ENCODE results near the gene ANKRD27.
"Not testable (repeated sequence)": the region's sequence is repeated elsewhere in the genome, so short reads cannot be mapped to it uniquely, and the experiment has no call there.

The ANKRD27 gene

DNA sequence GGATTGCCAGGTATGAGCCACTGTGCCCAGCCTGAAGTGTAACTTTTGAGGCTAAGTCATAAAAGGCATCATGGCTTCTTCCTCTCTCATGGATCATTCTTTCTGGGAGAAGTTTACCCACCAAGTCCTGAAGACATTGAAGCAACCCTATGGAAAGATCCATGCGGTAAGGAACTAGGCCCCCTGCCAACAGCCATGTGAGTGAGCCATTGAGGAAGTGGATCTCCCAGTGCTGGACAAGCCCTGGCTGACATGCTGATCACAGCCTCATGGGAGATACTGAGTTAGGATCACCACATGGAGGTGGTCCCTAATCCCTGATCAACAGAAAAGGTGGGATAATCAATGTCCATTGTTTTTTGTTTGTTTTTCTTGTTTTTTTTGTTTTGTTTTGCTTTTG is 13.3 kb upstream of the ANKRD27 start:
- DNase-seq: no peak

DNA sequence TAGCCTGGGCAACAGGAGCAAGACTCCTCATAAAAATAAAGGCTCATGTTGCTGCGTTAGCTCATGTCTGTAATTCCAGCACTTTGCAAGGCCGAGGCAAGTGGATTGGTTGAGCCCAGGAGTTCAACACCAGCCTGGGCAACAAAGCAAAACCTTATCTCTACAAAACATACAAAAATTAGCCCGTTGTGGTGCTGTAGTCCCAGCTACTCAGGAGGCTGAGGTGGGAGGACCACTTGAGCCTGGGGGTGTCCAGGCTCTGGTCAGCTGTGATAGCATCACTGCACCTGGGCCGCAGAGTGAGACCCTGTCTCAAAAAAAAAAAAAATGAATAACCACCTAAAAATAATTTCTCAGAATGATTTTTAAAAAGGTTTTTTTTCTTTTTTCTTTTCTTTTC is 12.7 kb upstream of the ANKRD27 start:
- DNase-seq: no peak

DNA sequence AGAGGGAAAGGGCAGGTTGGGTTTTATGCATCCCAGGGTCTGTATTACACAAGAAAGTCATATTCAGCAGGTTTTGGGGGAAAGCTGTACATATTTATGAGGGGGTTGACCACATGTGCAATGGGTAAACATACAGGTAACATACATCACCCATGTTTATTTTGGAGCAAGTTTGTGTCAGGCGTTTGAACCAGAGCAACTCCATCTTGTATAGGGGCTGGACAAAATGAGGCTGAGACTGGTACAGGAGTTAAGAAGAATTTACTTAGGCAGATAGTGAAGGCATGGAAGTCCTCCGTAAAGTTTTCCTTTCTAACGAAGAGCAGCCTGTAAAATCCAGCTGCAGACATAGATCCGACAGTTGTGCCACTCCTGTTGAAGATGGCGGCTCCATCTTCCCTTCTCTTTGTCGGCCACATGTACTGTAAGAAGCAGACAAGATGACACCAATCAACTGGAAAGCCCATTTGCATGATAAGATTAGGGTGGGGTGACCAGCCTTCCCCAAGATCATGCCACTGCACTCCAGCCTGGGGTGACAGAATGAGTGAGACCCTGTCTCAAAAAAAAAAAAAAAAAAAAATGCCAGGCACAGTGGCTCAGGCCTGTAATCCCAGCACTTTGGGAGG is 12.0 kb upstream of the ANKRD27 start:
- no peak for DNase-seq

DNA sequence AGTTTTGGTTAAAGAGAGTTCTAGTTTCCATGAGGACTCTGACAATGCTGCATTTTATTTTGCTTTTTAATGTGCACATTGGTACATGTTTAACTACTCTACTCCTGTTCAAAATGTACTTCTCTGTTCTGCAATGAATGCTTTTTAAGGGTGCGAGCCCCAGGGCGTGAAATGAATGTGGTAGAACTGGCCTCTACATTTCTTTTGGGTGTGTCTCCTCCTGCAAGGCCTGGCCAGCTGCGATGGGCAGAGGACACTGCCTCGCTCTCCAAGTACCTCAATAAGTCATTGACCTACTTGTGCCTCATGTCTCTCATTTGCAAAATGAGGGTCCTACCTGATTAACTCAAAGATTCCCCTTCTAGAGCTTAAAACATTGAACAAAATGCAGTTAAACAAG is 7.3 kb upstream of the ANKRD27 start:
- DNase-seq: no peak

DNA sequence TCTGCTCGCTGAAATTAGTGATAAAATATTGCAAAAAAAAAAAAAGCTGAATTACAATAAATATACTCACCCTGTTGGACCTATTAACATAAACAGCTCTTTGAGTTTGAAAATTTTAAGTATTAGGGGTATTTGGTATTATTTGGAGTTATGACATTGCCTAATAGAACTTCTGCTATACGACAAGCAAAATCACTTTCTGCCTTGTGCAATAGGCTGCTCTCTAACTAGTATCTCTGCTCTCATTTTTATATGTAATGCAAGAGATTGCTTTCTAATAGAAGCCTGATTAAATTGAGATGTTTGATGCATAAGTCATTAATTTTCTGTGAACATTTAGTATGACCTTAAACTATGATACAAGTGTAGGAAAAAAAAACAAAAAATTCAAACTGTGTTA is 6.0 kb upstream of the ANKRD27 start:
- DNase-seq: no peak

DNA sequence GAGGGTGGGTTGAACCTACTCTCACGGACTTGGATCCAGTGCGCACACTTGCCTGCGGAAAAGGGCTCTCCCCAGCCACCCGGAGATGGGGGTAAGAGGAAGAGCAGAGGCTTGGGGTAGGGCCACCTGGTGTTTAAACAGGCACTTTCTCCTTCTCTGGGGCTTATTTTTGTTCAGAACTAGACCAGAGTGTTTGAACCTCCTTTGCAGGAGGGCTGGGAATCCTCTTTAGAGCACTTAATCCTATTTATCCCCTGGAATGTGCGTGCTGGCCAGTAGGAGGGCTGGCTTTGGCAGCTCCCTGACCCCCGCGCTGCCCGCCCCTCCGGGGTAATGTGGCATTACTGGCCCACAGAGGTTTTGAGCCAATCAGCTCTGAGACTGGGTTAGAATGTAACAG is 2.7 kb upstream of the ANKRD27 start:
- DNase-seq: no peak

DNA sequence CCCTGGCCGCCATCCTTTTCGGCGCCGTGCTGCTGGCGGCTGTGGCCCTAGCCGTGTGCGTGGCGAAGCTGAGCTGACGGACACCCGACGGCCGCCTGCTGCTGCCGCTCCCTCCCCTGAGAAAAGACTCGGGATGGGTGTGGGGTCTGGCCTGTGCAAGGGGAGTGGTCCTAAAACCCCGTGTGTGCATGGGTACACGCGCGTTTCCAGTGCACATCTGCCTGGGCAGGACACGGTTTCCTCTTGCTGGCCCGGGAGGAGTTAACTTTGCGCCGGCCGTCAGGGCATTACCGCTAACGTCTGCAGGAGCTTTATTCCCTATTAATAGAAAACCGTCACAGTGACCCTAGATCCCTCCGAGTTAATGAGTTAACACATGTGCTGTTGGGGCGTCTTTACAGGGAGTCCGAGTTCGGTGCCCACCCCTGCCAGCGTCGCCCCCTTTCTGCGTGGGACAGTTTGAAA is 1.9 kb upstream of the ANKRD27 start:
- no peak for DNase-seq

DNA sequence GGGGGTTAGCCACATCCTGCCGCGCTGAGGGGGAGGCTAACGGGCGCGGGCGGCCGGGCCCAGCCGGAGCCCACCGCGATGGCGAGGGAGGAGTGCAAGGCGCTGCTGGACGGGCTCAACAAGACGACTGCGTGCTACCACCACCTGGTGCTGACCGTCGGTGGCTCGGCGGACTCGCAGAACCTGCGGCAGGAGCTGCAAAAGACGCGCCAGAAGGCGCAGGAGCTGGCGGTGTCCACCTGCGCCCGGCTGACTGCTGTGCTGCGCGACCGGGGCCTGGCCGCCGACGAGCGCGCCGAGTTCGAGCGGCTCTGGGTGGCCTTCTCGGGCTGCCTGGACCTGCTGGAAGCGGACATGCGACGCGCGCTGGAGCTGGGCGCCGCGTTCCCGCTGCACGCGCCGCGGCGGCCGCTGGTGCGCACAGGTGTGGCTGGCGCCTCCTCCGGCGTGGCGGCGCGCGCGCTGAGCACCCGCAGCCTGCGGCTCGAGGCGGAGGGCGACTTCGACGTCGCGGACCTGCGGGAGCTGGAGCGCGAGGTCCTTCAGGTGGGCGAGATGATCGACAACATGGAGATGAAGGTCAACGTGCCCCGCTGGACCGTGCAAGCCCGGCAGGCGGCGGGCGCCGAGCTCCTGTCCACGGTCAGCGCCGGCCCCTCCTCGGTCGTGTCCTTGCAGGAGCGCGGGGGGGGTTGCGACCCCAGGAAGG is 1.4 kb upstream of the ANKRD27 start:
- DNase-seq: no peak

DNA sequence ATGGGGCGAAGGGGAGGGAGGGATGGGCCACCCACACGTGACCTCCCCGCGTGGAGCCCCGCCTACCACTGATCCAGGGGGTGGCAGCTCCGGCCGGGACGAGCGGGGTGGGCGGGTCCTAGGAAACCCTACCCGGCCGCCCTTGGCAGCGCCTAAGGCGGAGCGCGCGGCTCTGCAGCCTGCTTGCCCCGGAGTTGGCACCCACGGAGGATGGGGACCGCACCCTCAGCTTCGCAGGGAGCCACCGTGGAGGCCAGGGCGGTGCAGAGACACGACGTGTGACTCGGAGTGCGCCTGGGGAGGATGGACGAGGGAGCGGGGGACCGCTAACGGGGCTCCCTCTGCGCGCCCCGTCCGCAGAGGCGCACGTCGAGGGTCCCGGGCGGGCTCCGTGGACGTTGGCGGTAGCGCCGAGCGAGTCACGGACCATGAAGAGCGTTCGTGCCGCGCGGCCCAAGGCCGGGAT is 773 bp upstream of the ANKRD27 start, which contains the start of gene RGS9BP:
TSS of gene RGS9BP (plus strand) at position 129 of the 466 bp plus-strand sequence. CDS start 416 bp downstream, outside the sequence.
- peak; percentile 67 for DNase-seq

DNA sequence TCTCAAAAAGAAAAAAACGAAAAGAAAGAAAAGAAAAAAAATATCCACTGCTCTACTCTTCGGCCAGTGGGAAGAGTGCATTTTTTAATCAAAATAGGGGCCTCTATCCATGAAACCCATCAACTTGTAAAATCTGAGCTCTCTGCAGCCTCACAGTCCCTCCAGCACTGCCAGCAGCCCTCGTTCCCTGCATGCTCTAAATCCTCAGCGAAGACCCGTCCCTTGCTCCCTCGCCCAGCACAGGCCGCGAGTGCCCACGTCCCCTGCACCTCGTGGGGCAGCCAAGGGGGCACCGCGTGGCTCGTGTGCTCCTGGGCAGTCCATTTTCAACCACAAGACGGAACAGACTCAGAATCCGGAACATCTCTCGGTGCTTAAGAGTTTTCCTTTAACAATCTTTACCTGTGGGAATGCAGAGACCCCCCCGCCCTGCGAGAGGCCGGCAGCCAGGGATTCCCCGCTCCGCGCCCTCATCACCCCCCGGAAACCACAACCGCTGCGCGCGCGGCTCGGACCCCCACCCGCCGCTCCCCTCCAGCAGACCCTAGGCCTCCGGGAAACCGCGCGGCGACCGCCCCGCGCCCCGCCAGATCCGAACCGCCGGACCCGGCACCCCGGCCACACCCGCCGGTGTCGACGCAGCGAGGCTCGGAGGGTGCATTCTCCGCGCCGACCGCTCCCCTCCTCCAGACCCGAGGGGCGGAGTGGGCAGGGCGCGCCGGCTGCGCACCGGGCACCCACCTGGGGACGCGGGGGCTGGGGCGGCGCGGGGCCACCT is 638 bp downstream of the ANKRD27 start:
- no peak for DNase-seq

DNA sequence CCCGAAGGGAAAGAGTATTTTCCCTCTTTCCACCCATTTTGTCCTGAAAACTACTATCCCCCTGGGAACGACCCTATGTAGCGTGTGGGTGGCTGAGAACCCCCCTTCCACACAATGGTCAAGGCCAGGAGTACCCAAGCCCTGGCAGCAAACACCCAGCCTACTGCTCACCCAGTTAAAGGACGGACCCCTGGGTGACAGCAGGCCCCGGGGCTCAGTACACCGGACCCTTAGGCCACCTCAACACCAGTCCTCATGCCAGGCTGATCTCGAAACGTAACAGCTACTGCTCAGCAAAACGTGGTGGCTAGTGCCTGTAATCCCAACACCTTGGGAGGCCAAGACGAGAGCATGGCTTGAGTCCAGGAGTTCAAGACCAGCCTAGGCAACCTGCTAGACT is 1.4 kb downstream of the ANKRD27 start:
- no peak for DNase-seq

DNA sequence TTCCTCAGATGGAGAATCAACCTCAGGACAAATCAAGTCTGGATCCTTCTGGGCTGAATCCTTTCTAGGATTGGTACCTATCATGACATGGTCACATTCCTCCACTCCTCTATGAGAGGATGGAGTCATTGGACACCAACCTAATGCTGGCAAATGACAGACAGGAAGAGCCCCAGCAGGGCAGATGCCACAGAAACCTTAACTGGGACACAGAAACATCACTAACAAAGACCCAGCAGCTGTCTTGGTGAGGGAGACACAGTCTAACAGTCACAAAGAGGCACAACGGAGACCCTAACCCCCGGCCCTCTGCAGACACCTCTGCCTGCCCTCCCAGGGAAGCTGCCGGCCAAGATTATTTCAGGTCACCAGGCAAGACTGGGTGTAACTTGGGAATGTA is 2.1 kb downstream of the ANKRD27 start:
- no peak for DNase-seq

DNA sequence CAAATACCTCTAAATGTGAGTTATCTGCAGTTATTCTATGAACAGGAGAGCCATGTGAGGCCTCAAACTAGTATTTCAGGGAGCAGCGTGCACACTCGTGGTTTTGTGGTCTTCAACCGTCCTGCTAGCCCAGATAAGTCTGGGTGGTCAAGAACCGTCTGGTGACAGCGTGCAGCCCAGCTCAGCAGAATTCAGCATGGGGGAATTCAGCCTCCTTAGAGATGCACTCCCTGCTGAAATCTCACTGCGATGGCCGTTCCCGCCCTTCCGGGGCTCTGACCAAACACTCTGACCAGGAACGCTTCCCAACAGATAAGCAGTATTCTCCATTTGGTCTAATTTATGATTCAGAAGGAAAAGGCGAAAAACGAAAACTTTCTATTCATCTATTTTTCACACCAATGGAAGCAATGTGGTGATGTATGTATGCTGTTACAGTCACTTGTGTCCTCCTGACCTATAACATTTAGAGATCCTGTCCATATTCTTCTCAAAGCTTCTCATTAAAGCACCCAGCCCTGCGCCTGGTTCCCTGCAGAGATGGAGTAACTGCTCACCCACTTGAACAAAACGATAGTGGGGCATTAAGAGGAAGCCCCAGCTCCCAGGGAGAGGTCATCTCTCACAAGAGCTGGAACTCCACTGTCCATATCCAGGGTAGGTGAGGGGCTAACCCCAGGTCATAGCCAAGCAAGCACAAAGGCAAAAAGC is 2.9 kb downstream of the ANKRD27 start:
- no peak for DNase-seq

DNA sequence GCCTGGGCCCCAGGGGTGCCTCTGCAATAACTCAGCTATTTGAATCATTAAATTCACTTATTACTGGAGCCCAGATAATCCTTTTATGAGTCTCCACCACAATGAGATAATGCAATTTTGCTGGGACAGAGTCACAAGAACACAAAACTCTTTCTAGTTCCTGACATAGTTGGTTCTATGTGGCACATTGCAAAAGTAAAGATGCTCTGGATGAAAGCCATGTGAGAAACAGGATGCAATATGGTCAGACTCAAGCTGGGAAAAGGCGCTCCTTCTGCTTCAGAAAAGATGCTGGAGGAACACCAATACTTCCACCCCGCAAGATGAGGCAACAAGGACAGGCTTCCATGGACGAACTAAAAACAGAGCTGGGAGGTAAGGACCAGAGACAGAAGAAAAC is 5.7 kb downstream of the ANKRD27 start:
- DNase-seq: no peak

DNA sequence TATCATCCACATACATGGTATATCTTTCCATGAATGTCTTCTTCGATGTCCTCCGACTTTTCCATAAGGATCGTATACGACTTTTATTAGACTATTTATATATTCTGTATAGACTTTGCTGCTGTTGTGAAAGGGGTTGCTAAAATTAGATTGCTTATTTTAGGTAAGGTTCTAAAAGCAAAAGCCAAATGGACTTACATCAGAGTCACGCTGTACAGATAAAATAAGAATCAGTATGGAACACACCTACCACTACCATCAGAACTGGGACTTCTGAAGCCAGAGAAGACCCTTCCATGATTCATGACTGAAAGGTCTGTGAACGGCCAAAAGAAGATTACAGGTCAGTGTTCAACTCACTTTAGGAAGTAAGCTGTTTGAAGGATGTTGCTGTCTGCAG is 8.9 kb downstream of the ANKRD27 start:
- no peak for DNase-seq

DNA sequence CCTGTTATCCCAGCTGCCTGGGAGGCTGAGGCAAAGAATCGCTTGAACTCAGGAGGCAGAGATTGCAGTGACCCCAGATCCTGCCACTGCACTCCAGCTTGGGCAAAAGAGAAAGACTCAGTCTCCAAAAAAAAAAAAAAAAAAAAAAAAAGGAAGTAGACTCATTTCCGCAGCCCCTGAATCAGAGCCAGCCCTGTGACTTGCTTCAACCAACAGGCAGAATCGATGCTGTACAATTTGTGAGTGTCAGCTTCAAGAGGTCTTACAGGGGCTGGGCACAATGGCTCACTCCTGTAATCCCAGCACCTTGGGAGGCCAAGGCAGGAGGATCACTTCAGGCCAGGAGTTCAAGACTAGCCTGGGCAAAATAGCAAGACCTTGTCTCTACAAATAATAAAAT is 12.8 kb downstream of the ANKRD27 start:
- peak; percentile 25 for DNase-seq

DNA sequence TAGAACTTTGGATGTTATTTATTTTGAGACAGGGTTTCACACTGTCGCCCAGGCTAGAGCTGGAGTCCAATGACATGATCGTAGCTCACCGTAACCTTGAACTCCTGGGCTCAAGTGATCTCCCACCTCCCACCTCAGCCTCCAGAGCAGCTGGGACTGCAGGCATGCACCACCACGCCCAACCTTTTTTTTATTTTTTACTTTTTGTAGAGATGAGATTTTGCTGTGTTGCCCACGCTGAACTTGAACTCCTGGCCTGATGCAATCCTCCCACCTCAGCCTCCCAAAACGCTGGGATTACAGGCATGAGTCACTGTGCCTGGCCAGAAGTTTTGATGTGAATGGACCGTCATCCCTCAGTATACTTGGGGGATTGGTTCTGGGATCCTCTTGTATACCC is 13.7 kb downstream of the ANKRD27 start:
- DNase-seq: no peak

DNA sequence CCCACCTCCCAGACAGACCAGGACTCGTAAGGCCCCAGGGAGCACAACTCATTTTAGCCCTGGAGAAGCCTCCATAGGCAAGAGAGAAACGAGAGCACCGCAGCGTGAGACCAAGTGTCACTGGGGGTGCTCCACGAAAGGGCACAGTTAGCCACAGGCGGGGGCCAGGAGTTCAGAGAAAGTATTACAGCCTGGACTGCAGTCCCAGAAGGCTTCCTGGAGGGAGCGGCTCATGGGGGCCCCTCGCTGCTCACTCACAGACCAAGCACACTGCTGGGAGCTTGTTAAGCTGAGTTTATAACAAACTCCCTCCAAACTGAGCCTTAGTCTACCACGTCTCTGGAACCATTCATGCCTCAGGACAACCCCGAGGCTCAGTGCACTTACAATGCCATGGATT is 16.5 kb downstream of the ANKRD27 start:
- no peak for DNase-seq

DNA sequence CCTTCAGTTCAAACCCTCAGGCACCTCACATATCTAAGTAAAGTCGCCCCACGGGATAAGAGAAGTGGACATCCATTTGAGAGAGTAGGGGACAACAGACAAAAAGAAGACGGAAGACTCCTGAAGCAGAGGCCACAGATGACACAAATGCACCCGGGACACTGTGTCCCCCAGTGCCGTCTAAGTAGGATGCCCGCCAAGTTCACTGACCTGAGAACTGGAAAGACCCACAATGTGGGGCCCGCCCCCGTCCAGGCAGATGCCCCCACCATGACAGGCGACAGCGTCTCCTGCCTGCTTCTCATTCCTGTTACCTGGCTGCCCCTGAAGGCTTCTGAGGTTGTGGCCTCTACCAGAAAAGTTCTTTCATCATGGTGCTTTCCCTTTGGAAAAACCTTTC is 16.9 kb downstream of the ANKRD27 start:
- DNase-seq: no peak

DNA sequence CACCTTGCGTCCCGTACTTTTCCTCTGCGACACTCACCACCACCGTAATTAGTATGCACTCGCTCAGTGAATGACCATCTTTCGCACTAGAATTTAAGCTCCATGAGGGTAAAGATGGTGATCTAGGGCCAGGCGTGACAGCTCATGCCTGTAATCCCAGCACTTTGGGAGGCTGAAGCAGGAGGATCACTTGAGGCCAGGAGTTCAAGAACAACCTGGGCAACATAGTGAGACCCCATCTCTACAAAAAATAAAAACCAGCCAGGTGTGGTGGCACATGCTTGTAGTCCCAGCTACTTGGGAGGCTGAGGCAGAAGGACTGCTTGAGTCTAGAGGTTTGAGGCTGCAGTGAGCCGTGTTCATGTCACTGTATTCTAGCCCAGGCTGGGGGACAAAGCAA is 18.6 kb downstream of the ANKRD27 start:
- DNase-seq: not testable (repeated sequence)

DNA sequence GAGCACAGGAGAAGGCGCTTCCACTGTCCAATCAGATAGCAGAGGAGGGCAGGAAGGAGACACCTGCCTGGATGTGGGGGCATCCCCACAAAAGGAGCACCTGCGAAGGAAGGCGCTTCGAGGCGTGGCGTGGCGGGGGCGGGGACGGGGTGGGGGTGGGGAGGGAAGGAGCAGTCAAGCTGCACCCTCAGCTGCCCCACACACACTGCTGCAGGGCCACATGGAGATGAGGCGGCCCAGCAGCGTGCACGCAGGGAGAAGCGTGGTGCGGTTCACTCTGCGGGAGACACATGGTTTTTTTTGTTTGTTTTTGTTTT is 21.4 kb downstream of the ANKRD27 start:
- no peak for DNase-seq

DNA sequence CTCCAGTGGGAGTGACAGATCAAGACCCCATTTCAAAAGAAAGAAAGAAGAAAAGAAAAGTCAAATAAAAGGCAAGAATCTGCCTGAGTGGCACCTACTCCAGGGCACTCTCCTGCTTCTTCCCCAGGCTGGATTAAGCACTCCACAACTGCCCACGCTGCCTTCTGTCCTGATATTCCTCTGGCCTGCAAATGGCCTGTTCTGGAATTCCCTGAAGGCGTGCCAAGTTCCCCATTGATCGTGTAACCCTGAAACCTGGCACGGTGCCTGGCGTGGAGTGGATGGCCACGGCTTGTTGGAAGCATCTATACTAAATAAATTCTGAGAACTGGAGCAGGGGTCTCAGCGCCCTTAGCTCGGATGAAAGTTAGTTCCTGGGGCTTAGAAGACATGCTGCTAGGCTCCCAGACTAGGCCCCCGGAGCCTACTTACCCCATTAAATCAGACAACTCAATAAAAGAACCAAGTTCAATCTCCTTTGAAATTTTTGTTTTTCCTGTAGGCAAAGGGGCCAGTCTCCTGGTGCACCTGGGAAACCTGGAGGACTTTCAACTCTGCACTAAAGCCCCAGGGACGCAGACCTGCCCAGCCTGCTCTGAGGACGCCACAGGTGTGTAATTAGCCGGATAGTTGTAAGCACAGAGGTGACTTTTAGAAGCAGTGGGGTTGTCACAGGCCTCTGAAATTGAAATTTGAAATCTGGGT is 21.9 kb downstream of the ANKRD27 start:
- no peak for DNase-seq

DNA sequence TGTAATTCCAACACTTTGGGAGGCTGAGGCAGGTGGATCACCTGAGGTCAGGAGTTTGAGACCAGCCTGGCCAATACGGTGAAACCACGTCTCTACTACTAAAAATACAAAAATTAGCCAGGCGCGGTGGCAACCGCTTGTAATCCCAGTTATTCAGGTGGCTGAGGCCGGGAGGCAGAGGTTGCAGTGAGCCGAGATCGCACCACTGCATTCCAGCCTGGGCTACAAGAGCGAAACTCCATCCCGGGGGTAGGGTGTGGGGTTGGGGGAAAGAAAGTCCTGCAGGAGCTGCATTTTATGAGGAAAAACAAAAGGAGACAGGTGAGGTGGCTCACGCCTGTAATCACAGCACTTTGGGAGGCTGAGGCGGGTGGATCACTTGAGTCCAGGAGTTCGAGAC is 22.6 kb downstream of the ANKRD27 start:
- DNase-seq: not testable (repeated sequence)
